HG03108 (cell line): ENCODE results near the gene ERN2.
"Not testable (repeated sequence)": the region's sequence is repeated elsewhere in the genome, so short reads cannot be mapped to it uniquely, and the experiment has no call there.

Experiments used
- ATAC-seq: cut with Tn5 transposase; IDR thresholded peaks from one replicate; pipeline ENCODE4 v1.9.1; 2021; ENCODE audit warnings: moderate library complexity; ENCODE audit not compliant: unreplicated experiment

Gene ERN2

DNA sequence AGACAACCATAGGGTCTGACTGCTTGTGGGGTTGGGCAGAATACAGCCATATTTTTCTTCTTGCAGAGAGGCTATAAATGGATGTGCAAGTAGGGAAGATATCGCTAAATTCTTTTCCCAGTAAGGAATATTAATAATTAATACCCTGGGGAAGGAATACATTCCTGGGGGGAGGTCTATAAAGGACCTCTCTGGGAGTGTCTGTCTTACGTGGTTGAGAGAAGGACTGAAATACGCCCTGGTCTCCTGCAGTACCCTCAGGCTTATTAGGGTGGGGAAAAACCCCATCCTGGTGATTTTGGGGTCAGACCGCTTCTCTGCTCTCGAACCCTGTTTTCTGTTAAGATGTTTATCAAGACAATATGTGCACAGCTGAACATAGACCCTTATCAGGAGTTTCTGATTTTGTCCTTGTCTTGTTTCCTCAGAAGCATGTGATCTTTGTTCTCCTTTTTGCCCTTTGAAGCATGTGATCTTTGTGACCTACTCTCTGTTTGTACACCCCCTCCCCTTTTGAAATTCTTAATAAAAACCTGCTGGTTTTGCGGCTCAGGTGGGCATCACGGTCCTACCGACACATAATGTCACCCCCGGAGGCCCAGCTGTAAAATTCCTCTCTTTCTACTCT is 9.7 kb upstream of the ERN2 start:
- ATAC-seq, result not testable (repeated sequence)

DNA sequence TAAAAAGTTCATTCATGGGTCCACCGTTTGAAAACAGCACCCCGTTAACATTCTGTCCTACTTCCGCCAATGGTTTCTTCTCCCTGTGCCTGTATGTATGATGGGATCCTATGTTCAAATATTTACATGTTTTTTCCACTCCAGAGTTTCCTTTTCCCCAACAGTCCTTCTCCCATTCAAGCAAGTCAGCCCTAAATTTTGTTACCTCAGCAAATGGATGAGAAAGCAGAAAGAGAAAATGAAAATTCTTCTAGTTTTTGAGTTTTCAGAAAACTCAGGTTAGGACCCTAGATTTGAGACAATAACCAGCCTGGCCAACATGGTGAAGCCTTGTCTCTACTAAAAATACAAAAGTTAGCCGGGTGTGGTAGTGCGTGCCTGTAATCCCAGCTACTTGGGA is 3.5 kb upstream of the ERN2 start:
- no peak for ATAC-seq

DNA sequence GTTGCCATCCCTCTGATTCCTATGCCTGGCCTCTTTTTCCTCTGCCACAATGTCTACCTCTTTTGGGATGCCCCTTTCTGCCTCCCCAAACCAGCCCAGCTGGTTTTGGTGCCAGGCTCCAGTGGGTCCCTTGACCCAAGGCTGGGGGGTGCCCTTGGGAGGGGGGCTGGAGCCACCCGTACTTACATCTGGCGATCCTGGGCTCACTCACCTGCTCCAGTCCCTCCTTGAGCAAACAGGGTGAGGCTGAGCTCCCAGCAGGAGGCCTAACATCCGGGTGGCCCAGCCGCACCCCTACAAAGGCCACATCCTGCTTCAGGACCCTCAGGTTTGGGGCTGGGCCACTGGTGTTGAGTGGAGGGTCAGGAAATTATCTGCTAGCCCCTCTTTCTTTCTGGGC is 1.2 kb downstream of the ERN2 start:
- ATAC-seq, result no peak

DNA sequence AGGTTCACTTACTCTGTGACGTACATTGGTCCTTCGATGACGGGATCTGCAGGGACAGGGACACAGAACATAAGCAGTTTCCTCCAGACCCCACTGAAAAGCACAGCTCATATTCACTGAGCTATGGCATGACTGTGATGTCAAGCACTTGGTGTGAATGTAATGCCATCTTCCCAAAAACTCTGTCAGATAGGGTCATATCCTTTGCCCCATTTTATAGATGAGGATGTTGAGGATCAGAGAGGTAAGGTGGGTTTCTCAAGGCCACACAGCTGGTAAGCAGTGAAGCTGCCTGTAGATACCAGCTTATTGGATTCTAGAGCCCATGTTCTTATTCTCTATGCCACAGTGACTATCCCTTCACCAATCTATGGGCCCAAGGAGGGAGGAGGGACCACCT is 2.5 kb downstream of the ERN2 start:
- ATAC-seq, result no peak

DNA sequence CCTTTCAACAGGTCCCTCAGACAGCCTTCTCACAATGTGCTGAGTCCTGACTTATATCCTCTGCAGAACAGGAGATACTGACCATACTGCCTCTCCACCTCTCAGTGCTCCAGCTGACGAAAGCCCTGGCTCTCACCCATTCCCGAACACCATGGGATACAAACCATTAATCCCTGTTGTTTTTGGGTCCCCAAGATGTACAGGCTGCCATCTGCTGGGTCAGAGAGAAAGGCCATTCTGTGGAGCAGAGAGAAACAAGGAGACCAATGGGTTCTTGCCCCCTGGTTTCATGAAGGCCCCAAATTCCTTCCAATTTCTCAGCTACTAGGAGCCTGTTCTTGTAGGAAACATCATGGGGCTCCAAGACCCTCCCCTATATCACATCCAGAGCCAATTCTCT is 3.0 kb downstream of the ERN2 start:
- no peak for ATAC-seq

DNA sequence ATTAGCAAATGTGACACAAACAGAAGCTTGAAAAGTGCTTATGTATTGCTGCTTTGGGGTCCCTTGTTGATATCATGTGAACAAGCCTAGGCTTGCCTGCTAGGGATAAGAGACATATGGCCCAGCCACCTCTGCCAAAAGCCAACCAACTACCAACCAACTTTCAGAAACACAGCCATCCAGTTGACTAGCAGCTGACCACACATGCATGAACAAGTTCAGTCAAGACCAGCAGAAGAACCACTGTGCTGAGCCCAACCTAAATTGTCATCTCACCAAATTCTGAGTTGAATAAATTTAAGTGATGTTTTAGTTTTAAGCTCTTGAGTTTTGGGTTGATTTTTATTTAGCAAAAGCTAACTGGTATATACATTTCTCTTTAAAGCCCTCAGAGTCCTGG is 3.5 kb downstream of the ERN2 start:
- ATAC-seq, result no peak

DNA sequence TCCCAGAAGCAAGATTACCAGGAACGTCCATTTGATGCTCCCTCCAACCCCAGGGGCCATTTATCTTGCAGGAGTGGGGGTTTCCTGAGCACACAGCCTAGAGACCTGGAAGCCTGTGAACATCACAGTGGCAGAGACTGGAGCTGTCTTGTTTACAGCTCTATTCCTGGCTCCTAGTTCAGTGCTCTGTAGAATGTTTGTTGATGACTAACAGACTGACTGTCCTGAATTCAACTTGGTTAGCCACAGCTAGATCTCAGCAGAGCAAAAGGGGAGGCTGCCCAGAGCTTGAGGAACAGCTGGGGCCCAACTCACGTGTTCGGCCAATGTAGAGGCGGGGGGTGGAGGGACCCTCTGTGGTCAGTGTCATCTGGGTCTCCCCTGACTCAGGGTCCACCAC is 6.6 kb downstream of the ERN2 start:
- no peak for ATAC-seq

DNA sequence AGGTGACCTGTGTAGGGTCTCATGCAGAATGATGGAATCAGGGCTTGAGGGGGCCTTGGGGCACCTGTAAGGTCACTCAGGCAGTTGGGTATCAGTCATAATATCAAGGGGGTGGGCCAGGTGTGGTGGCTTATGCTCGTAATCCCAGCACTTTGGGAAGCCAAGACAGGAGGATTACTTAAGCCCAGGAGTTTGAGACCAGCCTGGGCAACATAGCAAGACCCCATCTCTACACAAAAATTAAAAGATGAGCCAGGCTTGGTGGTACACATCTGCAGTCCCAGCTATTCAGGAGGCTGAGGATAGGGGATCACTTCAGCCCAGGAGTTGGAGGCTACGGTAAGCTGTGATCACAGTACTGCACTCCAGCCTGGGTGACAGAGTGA is 7.5 kb downstream of the ERN2 start:
- ATAC-seq, result no peak

DNA sequence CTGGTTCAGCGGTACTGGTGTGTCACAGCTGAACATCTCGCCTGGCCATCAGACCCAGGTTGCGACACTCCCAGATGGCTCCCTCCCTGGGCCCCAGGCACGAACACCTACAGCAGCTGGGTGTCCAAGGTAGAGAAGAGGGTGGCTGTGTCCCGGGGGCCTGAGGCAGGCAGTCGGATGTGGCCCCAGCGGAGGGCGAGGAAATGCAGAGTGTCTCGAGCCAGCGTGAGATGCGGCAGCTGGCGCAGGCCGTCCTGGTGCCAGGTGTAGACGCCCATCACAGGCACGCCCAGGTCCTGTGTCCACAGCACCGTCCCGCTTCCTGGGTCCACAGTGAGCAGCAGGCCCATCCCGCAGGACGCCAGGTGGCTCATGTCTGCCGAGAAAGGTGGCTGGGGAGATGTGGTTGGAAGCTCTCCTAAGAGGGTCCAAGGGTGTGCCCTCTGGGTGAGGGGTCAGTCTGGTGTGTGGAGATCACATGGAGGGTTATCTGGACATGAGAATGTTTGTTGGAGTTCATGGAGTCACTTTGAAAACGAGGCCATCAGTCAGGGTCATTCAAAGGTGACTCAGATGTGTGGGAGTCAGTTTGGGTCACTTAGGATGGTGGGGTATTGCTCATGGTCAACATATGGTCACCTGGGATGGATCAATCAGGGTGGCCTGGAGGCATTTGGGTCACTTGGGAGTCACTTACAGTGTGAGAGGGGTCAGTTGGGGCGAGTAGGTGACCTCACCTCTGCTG is 8.1 kb downstream of the ERN2 start:
- no peak for ATAC-seq

DNA sequence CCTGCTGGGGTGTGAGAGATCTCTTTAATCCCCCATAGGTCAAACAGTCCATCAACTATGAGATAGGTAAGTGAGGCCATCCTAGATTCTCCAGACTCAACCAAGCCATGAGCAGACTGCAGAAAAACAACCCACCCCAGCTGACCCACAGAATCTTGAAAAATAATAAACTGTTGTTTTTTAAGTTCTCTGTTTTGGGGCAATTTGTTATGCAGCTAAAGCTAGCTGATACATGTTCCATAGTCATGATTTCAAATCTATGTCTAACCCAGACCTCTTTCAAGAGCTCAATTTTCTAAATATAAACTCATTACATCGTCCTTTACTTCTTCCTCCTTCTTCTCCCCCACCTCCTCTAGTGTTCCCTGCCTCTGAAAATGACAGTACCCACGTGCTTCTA is 10.1 kb downstream of the ERN2 start:
- ATAC-seq, result no peak

DNA sequence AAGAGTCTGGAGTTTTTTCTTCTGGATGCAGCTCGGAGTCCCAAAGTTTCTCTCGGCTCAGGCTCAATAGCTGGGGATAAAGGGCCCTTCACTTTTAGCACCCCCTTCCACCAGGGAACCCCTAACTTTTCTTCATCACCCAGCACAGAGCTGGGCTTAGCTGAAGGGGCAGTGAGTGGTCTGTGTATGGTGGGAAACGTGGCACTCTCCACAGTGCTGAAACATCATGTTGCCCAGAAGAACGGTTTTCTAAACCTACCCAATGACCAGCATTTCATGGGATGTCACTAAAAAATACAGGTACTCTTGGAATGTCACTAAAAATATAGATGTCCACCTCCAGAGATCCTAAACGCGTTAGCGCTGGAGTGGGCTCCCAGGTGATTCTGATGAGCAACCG is 12.0 kb downstream of the ERN2 start:
- no peak for ATAC-seq

DNA sequence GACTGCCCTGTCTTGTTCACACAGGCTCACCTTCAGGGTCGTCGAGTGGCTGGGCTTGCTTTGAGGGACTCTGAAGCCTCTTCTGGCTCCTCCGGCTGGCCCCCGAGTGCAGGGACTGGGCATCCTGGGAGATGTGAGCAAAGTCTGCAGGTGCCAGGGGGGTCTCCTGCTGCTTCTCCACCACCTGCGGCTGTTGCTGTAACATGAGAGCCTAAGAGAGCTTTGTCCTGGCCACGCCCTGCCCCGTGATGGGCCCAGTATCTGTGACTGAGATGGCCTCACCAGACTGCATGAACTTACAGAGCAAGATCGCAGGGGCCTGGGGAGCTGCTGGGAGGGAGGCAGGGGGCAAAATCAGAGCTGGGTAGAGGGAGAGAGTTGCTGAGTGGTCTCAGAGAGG is 12.5 kb downstream of the ERN2 start:
- no peak for ATAC-seq

DNA sequence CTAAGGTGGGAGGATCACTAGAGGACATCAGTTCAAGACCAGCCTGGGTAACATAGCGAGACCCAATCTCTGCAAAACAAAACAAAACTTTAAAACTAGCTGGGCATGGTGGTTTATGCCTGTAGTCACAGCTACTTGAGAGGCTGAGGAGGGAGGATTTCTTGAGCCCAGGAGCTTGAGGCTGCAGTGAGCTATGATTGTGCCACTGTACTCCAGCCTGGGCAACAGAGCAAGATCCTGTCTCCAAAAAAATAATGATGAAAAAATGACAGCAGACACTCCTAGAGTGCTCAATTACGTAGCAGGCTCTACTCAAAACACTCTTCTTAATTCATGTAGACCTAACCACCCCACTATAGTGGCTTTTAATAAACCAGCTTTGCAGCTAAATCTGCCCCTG is 12.9 kb downstream of the ERN2 start:
- no peak for ATAC-seq

DNA sequence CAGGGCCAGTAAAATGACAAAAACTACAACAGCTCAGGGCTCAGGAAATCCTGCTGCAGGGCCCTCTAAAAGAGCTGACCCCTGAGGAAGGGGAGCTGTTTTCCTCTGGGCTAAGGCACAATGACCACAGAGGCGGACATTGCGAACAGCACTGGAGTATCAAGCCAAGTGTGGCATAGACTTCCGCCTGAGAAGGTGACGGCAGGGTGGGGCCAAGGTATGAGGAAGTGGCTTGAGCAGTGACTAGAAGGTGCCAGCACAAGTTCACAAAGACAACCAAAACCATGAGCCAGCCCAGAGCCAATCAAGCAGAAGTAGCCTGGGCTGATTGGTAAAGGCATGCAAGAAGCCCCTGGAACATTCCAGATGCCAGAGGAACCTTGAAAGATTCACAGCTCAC is 13.9 kb downstream of the ERN2 start:
- ATAC-seq, result no peak

DNA sequence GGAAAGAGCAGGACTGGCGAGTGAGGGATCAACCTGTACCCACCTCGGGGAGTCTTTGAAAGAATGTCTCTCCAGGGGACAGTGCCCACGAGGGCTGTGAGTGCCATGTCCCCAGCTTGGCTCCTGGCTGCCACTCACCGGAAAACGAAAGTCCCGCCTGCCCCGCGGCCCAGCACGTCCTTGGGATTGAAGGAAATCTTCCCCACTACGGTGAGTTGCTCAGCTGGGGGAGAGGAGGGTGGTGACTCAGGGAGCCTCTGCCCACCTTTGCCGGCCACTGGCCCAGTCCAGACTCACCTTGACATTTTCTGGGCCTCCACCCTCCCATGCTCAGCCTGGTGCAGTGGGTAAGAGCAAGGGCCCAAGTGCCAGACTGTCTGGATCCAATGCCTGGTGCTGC is 17.3 kb downstream of the ERN2 start:
- no peak for ATAC-seq

DNA sequence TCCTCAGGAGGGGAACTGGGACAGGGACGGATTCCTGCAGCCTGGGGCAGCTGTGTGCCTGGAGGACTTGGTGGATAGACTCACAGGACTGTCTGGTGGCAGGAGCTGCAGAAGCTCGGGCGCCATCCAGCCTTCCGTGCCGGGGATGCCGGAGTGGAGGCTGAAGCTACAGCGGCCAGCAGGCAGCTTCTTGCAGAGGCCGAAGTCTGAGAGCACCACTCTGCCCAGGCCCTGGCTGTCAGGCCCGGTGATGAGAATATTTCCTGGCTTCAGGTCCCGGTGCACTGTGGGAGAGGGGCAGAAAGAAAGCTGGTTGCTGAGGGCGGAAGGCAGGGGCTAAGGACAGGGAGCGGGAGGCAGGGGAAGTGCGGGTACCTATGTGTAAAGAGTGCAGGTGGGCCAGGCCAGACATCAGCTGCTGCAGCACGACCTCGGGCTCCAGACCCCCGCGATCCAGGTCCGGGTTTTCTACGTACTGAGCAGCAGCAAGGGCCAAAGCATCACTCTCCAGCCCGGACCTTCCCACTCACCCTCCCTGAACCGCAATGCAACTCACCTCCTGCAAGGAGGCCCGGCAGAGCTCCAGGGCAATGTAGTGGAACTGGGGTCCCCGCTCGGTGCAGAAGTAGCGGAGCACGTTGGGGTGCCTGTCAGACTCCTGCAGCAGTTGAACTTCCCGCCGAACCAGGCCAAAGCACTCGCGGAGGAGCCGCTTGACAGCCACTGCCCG is 18.2 kb downstream of the ERN2 start:
- no peak for ATAC-seq

DNA sequence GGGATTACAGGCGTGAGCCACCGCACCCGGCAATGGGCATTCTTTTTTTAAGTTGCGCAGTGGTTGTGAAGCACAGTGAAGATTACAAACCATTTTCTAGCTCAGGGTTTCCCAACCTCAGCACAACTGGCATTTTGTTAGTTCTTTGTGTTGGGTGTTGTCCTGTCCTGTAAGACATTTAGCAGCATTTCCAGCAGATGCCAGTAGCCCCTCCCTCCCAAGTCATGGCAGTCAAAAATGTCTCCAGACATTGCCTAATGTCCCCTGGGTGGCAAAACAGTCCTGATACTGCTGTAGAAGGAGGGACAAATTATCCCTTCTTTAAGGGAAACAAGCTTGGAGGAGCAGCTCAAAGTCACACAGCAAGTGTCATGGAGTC is 18.8 kb downstream of the ERN2 start:
- ATAC-seq, result no peak

DNA sequence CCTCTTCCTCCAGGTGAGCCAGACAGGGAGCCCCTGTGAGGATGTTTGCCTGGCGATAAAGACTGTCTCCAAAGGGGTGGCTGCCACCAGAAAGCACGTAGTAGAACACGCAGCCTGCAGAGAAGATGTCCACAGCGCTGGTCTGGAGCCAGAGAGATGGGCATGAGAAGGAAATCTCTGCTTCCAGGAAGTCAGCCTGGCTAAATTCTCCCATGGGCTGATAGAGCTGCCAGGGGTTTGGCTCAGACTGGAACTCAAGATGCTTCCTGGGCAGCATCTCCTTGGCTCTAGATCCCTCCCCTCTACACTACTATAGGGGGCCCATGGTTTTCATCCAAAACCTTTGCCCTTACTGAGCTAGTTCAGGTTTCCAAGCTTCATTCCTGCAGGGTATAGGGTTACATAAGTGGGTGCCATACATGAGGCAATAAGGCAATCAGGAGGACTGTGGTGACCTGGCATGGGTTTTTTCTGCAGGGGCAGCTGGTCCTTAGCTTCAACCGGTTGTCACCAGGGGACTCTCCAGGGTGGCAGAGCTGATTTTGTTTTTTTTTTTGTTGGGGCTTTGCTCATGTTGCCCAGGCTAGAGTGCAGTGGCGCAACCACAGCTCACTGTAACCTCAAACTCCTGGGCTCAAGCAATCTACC is 20.7 kb downstream of the ERN2 start:
- ATAC-seq, result no peak

DNA sequence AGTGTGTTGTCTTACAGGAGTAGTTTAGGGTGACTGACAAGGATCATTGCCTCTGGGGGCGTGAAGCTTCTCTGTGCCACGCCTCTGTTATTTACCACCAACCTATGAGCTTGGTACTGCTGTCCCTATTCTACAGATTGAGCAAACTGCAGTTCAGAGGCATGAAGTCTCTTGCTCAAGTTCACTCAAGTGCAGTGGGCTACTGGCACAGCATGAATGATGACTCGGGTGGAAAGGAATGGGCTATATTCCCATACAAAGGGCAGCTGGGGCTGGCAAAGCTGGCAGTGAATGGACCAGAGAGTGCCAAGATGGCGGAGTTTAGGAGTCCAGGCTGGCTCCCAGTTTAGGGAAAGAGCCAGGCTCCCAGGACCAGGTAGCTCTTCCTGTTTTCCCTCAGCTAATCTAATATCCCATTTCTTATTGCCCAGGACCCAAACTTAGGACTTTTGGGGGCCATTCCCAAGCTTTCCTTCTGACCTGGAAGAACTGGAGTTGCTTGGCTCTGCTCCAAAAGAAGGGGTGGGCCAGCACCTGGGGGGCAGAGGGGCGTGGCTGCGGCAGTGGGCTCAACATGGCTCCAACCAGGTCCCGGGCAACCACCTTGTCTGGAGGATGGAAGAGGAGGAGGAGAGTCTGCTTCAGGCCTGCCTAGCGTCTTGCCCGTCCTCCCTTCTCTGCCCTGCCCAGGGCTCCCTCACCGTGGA is 21.4 kb downstream of the ERN2 start:
- ATAC-seq, result no peak

DNA sequence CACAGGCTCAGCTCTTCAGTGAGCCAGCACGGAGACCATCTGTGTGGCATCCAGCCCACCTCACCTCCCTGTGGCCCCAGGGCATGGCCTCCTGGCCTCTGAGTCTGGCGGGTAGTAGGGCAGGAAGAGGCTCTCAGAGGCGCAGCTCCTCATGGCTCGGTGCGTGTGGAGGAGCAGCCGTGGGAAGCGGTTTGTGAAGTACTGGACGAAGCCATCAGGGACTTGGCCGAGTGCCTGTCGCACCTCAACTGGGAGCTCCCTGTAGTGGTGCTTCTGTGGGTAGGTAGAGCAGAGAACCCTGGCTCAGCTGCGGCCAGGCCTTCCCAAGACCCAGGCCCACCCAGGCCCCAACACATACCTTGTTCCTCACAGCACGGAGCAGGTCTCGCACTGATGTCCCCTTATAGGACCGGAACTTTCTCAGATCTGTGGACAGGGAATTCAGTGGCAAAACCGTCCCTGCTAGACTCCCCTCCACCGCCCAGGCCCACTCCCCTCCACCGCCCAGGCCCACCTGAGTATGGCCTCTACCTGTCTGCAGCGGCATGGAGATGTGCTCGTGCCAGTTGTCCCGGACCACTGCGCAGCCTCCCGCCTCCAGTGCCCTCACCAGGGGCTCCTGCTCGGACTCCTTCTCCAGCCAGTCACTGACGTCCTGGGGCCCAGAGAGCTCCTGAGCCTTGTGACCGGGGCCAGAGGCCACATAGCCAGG is 22.1 kb downstream of the ERN2 start:
- ATAC-seq, result no peak
